Cardiac septum (tissue), 1 donor: Measurements from ENCODE around the gene RXRG. TPM values are rescaled to one million over a fixed set of nuclear protein-coding genes. Genes with fewer than 3 reads are reported as not detected.

Experiments used
- DNase-seq: peaks from one replicate; pipeline ENCODE4 v3.0.0-alpha.2; 2020; ENCODE audit warnings: low spot score
- intact Hi-C: fragments of 100-400 bp; cut with DNase I; formaldehyde crosslinking; loops from one replicate; pipeline ENCODE4 v1.14.0; 2022
- total RNA-seq: library from RNA; stranded (reverse); fragmentation: NEBNext Ultra II Directional; extraction: Animal tissue kit (Norgen Biotek cat#: 25700); gene quantifications from one replicate; pipeline ENCODE4 v1.2.1, GENCODE V29; 2021
- donor health status: DM: no; HTN: no; CAD: no.

RXRG gene
- total RNA-seq, 1 donor from 2014 or later: 5.1 TPM

DNA sequence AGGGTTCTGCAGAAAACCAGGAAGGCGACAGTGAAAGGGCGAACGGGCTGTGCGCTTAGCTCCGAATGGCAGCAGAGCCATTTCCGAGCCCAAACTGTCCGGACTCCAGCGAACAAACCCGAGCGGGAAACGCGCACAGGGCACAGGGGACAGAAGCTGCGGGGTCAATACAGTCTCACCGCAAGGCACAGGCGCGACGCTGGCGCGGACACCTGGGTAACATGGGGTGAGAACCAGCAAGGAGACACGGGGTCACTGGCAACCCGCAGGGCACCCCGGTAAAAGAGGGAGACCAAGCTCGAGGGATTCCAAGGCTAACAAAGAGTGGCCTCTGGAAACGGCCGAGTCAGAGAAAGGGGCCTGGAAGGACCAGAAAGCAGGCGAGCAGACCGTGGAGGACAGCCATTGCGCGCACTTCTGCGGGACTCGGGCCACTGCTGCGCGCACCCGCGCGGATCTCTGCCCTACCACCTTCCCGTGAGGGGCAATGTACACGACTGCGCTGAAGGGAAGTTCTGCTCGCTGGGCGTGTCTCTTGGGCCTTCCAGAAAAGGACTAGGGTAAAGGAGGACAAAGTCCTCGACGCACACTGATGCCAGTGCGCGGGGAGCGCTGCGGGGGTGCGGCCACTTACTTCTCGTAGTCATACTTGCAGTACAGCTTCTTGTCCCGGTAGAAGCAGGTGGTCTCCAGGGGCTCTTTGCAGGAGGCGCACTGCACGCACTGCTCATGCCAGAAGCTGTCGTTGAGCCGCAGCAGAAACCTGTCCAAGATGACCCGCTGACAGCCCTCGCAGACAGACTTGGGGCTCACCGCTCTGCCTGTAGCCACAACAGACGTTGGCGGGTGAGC is 92.3 kb downstream of the RXRG start:
- intact Hi-C loops: no loop called here
- DNase-seq: no peak

- intact Hi-C loops: no loop called here
- DNase-seq: no peak
These were observed 93.0 kb downstream of the RXRG start for GRCh38 chr1:165351863-165352441.

Other genes starting within 250 kb of the RXRG start
- gene LMX1A, start 88.4 kb downstream of the RXRG start, total RNA-seq: 0.22 TPM
- not detected for gene LRRC52, start 98.9 kb upstream of the RXRG start, total RNA-seq
- 998 TPM for gene MGST3, start 186.1 kb upstream of the RXRG start, total RNA-seq